ENCODE measurements around the gene MTO1. TPM values are rescaled to one million over a fixed set of nuclear protein-coding genes. Genes with fewer than 3 reads are reported as not detected.

Gene MTO1
- total and polyA plus RNA-seq, 2 experiments from 2014 or later = 27.7 to 36.7 TPM

DNA sequence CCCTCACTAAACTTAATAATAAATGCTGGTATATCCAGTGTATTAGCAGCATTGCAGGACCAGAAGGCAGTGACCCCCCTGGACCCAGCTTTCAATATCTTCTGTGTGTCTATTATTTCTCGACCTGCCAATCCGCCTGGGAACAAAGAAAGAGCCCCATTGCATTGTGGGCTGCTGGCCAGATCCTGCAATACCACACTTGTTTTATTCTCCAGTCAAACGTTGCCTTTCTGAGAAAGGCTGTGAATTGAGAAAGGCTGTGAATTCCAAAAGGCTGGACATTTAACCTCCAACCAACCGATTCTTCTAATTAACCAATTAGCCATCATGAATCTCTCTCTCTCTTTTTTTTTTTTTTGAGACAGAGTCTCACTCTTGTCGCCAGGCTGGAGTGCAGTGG lies 1.5 kb upstream of the MTO1 start (continued):
- TF ChIP-seq ZNF462 (CRISPR knock-in tag; IDR thresholded peaks at IDR 0.05) = no peak
- no peak for TF ChIP-seq ZNF331 (CRISPR knock-in tag; IDR thresholded peaks at IDR 0.05; ENCODE audit: low read depth)
- no peak for TF ChIP-seq STAT1 (IDR thresholded peaks at IDR 0.05; ENCODE audit: unreplicated experiment)
- no peak for TF ChIP-seq ZNF114 (CRISPR knock-in tag; IDR thresholded peaks at IDR 0.05)
- TF ChIP-seq JUNB (IDR thresholded peaks at IDR 0.05; ENCODE audit: unreplicated experiment) = no peak
- TF ChIP-seq, protein P1, sequence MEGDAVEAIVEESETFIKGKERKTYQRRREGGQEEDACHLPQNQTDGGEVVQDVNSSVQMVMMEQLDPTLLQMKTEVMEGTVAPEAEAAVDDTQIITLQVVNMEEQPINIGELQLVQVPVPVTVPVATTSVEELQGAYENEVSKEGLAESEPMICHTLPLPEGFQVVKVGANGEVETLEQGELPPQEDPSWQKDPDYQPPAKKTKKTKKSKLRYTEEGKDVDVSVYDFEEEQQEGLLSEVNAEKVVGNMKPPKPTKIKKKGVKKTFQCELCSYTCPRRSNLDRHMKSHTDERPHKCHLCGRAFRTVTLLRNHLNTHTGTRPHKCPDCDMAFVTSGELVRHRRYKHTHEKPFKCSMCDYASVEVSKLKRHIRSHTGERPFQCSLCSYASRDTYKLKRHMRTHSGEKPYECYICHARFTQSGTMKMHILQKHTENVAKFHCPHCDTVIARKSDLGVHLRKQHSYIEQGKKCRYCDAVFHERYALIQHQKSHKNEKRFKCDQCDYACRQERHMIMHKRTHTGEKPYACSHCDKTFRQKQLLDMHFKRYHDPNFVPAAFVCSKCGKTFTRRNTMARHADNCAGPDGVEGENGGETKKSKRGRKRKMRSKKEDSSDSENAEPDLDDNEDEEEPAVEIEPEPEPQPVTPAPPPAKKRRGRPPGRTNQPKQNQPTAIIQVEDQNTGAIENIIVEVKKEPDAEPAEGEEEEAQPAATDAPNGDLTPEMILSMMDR (conservative IDR thresholded peaks at IDR 0.05; ENCODE audit: low read depth in 2 of 2) = no peak
- no peak for TF ChIP-seq EZH2 (IDR thresholded peaks at IDR 0.05; ENCODE audit: low read depth, unreplicated experiment)
- no peak for TF ChIP-seq CREB1 (CRISPR knock-in tag; IDR thresholded peaks at IDR 0.05; ENCODE audit: low read depth)
